OCI-LY1 (cell line): ENCODE data around the gene ESRP2.

Source experiments
- H2AFZ ChIP-seq: fragments of 200-600 bp; sonication (generic), shearing (Covaris generic); 2 replicates; pipeline ENCODE4 v1.6.0; 2014; ENCODE audit warnings: antibody characterized with exemption, mild to moderate bottlenecking, low read length
- H3F3A ChIP-seq: fragments of 200-600 bp; sonication (generic), shearing (Covaris generic); 2 replicates; pipeline ENCODE4 v1.6.0; 2014; ENCODE audit warnings: mild to moderate bottlenecking, antibody characterized with exemption, low read length, moderate library complexity; ENCODE audit not compliant: insufficient read depth
- H3K27ac ChIP-seq: fragments of 200-600 bp; sonication (generic); 2 replicates; pipeline ENCODE4 v1.5.1; 2014; ENCODE audit warnings: low read length, mixed run types, mild to moderate bottlenecking, low read depth; ENCODE audit not compliant: poor library complexity, severe bottlenecking
- H3K27me3 ChIP-seq: fragments of 200-600 bp; sonication (generic); 2 replicates; pipeline ENCODE4 v1.6.0; 2014; ENCODE audit warnings: antibody characterized with exemption, mild to moderate bottlenecking, low read length, moderate library complexity; ENCODE audit not compliant: insufficient read depth
- H3K36me3 ChIP-seq: fragments of 200-600 bp; sonication (generic); 2 replicates; pipeline ENCODE4 v1.6.1; 2014; ENCODE audit warnings: mild to moderate bottlenecking, antibody characterized with exemption, low read length, moderate library complexity, mixed read lengths; ENCODE audit not compliant: insufficient read depth
- H3K4me1 ChIP-seq: fragments of 200-600 bp; sonication (generic); 2 replicates; pipeline ENCODE4 v1.5.1; 2014; ENCODE audit warnings: mild to moderate bottlenecking, low read length, moderate library complexity; ENCODE audit not compliant: insufficient read depth, severe bottlenecking
- H3K4me2 ChIP-seq: fragments of 200-600 bp; sonication (generic), shearing (Covaris generic); 2 replicates; pipeline ENCODE4 v1.6.1; 2014; ENCODE audit warnings: low read length
- H3K4me3 ChIP-seq: fragments of 200-600 bp; sonication (generic); 2 replicates; pipeline ENCODE4 v1.5.1; 2014; ENCODE audit warnings: low read length, low read depth, mild to moderate bottlenecking, mixed read lengths; ENCODE audit not compliant: poor library complexity, severe bottlenecking
- H3K79me2 ChIP-seq: fragments of 200-600 bp; shearing (Covaris generic); 2 replicates; pipeline ENCODE4 v1.6.1; 2016; ENCODE audit warnings: mixed run types, low read length, mixed read lengths; ENCODE audit not compliant: insufficient read depth
- H3K9ac ChIP-seq: fragments of 200-600 bp; sonication (generic), shearing (Covaris generic); 2 replicates; pipeline ENCODE4 v1.6.1; 2014; ENCODE audit warnings: mild to moderate bottlenecking, low read length, mixed read lengths
- H3K9me2 ChIP-seq: fragments of 200-600 bp; sonication (generic), shearing (Covaris generic); 2 replicates; pipeline ENCODE4 v1.6.1; 2014; ENCODE audit warnings: low read depth, mild to moderate bottlenecking, low read length, mixed read lengths
- H3K9me3 ChIP-seq: fragments of 200-600 bp; shearing (Covaris generic); 2 replicates; pipeline ENCODE4 v1.6.1; 2014; ENCODE audit warnings: low read length, mixed read lengths
- H4K20me1 ChIP-seq: fragments of 200-600 bp; sonication (generic), shearing (Covaris generic); 2 replicates; pipeline ENCODE4 v1.6.0; 2016; ENCODE audit warnings: mild to moderate bottlenecking, low read length; ENCODE audit not compliant: insufficient read depth
- EZH2 ChIP-seq: fragments of 200-600 bp; sonication (generic), shearing (Covaris generic); IDR thresholded peaks from 2 replicates; pipeline ENCODE4 v1.8.0; 2017; ENCODE audit warnings: borderline replicate concordance, mixed run types, mild to moderate bottlenecking, antibody characterized with exemption, low read length, moderate library complexity, mixed read lengths
- TF ChIP-seq, protein P1 (sequence below): fragments of 200-600 bp; sonication (generic), shearing (Covaris generic); IDR thresholded peaks from 2 replicates; pipeline ENCODE4 v1.5.1; 2017; ENCODE audit warnings: mild to moderate bottlenecking, antibody characterized with exemption, low read length, moderate library complexity, mixed read lengths

Gene ESRP2

DNA sequence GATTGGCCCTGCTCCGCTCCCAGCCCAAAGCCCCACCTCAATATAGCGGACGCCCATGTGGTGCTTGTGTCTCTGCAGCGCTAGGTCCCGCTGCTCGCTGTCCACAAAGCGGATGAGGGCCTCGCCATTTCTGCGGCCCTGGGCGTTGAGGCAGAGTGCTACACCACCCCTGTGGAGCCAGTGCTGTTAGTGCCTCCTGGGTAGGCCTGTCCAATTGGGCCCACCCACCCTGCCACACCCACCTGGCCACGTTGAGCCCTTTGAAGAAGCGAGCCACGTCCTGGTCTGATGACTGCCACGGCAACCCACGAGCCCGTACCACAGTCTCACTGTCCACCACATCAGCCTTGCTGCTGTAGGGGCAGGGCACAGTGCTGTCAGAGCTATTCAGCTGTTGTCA lies 3.6 kb downstream of the ESRP2 start:
- Histone ChIP-seq H3K79me2 (no peaks in the 10 kb centered on the region), H3K9ac (no peak overlapping the region), H3K9me2 (no peaks in the 10 kb centered on the region), H3K9me3 (no peaks in the 10 kb centered on the region), H2AFZ (no peak overlapping the region), H3K27me3 (no peaks in the 10 kb centered on the region), H3F3A (no peaks in the 10 kb centered on the region), H3K27ac (no peak overlapping the region), H3K4me1 (peaks cover 42% of the 10 kb centered on the region), H3K4me3 (no peak overlapping the region), H3K36me3 (peaks cover 35% of the 10 kb centered on the region; the same call in 1 of the 2 replicates), H4K20me1 (no peaks in the 10 kb centered on the region), H3K4me2 (no peak overlapping the region)
- TF ChIP-seq, protein P1, sequence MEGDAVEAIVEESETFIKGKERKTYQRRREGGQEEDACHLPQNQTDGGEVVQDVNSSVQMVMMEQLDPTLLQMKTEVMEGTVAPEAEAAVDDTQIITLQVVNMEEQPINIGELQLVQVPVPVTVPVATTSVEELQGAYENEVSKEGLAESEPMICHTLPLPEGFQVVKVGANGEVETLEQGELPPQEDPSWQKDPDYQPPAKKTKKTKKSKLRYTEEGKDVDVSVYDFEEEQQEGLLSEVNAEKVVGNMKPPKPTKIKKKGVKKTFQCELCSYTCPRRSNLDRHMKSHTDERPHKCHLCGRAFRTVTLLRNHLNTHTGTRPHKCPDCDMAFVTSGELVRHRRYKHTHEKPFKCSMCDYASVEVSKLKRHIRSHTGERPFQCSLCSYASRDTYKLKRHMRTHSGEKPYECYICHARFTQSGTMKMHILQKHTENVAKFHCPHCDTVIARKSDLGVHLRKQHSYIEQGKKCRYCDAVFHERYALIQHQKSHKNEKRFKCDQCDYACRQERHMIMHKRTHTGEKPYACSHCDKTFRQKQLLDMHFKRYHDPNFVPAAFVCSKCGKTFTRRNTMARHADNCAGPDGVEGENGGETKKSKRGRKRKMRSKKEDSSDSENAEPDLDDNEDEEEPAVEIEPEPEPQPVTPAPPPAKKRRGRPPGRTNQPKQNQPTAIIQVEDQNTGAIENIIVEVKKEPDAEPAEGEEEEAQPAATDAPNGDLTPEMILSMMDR = no peak
- no peak for TF ChIP-seq EZH2

GRCh38 chr16:68231384-68232136 lies 4.4 kb downstream of the ESRP2 start:
- peaks cover 41% of the 10 kb centered on the region for H3K4me1 ChIP-seq
- no peaks in the 10 kb centered on the region for H4K20me1 ChIP-seq
- no peaks in the 10 kb centered on the region for H3K79me2 ChIP-seq

DNA sequence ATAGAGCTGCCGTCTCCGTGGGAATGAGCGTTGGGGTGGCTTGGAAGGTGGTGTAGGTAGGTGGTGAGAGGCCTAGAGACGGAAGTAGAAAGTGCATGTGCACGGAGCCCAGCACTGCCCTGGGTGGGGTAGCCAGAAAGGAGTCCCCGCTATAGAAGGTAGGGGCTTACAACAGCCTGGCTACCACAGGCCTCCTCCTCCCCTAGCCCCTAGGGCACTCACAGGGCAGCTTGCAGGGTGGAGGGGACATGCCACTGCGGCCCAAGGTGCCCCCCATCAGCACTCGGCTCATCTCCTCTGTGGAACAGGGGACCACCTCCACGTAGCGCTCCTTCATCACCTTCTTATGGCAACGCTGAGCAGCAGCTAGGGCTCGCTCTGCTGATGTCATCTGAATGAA lies 5.0 kb downstream of the ESRP2 start:
- Histone ChIP-seq H3K4me2 (no peak overlapping the region), H3K9ac (no peak overlapping the region), H3K4me1 (peaks cover 38% of the 10 kb centered on the region), H2AFZ (no peak overlapping the region), H3K79me2 (no peaks in the 10 kb centered on the region), H3K36me3 (peaks cover 39% of the 10 kb centered on the region; the same call in 1 of the 2 replicates), H4K20me1 (no peaks in the 10 kb centered on the region), H3F3A (no peaks in the 10 kb centered on the region), H3K27ac (no peak overlapping the region), H3K9me2 (no peaks in the 10 kb centered on the region), H3K4me3 (no peak overlapping the region), H3K27me3 (no peaks in the 10 kb centered on the region), H3K9me3 (no peaks in the 10 kb centered on the region)
- TF ChIP-seq, protein P1 = no peak
- TF ChIP-seq EZH2 = no peak

More at GRCh38 chr16:68231384-68232136, 4.4 kb downstream of the ESRP2 start:
- peaks cover 39% of the 10 kb centered on the region; the same call in 1 of the 2 replicates for H3K36me3 ChIP-seq
- no peaks in the 10 kb centered on the region for H3F3A ChIP-seq
- TF ChIP-seq, protein P1 = no peak
- TF ChIP-seq EZH2 = no peak
- H2AFZ ChIP-seq = no peak overlapping the region
- H3K9ac ChIP-seq = no peak overlapping the region
- no peak overlapping the region for H3K4me3 ChIP-seq
- no peaks in the 10 kb centered on the region for H3K27me3 ChIP-seq
- H3K9me3 ChIP-seq = no peaks in the 10 kb centered on the region
- H3K9me2 ChIP-seq = no peaks in the 10 kb centered on the region
- no peak overlapping the region for H3K4me2 ChIP-seq
- no peak overlapping the region for H3K27ac ChIP-seq
